Stimulated activated CD8-positive, alpha-beta memory T cell treated with anti-CD3 and anti-CD28 coated beads, Interleukin-12 subunit alpha, Interleukin-12 subunit beta, amount 100 ng/mL, for 1 hour (primary cell): ENCODE data around the gene GPC1.

Experiments used
- DNase-seq: peaks from one replicate; pipeline ENCODE4 v3.0.0-alpha.2; 2020; ENCODE audit warnings: low read depth

The GPC1 gene

DNA sequence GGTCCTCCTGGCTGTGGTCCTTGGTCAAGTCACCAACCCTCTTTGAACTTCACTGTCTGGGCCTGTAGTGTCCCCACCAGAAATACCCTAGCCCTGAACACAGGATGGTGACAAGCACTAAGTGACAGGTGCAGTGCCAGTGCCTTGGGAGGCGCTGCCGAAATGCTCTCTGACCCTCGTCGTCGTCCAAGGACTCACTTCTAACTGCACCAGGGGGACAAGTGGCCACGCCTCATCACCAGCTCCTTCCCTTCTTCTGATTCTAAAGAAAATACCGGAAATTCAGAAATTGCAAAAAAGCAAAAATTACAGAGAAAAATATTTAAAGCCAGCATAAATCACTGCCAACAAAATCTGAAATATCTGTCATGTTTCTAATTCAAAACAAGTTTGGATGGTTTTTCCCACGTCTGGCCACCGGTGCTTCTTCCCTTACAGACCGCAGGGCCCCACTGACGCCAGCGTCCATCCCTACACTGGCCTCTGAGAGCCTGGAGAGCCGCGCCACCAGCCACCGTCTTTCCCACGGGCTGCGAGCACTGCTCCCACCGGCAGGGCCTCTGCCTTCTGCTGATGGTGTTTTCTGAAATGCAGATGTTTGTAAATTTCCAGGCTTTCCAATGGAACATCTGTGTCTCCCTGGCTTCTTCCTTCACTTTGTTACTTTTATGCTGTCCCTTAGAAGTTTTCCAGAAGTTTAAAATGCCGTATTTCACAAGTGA, 37.4 kb upstream of the GPC1 start:
- DNase-seq, result no peak

DNA sequence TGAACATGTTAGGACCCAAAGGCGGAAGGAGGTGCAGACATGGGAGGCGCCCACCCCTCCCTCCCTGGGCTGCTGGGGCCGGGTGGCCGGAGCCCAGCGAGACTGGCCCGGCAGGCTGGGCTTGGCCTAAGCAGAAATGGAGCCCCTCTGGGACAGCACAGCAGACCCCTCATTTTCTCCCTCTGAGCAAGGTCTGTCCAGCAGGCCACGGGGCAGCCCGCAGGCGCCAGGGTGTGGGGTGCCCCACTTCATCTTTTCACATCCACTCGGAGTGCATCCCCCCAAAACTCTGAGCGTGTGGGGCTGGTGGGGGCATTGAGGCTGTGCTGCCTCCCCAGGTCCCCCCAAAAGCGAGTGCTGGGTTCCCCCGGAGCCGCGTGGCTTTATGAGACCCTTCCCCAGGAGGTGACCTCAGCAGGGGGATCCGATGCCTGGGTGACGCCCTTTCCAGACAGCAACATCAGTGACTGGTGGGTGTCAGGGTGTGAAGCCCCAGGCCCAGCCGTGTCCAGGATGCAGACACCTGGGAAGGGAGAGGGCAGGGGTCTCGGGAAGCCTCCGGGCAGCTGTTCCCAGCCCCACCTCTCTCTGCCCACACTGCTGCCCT, 36.7 kb upstream of the GPC1 start:
- DNase-seq, result no peak

DNA sequence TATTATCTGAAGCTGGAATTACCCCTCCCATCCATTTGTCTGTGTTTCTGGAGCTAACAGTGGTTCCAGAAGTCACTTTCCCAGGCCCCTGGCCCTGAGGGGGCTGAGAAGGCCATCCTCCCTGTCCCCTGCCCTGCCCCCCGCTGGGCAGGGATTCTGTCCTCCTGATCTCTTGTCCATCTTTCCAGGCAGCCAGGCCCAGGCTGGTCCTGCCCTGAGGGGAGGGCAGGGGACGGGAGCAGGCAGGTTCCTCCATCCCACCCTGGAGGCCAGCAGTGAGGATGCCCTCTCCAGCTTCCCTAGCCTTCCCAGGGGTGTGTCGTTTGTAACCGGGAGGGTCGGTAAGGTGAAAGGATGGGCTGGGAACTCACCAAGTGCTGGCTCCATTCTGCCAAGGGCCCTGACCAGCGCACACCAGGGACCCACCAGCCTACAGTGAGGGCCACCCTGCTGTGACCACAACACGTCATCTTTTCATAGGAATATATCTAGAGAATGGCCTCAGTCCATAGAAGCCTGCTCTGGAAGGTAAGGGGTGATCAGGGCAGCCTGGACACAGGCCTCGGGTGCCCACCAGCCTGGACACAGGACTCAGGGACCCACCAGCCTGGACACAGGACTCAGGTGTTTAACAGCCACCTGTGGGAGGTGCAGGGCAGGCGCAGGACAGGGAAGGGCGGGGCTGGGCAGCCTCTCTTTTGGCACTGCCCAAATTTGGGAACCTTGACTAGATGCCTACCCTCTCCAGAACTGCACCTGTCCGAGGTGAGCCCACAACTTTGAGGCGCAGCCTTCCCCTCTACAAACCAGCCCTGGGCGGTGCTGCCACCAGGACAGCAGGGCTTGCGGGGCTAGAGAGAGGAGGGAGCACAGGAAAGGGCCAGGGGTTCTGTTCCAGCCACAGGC, 35.8 kb upstream of the GPC1 start:
- no peak for DNase-seq

DNA sequence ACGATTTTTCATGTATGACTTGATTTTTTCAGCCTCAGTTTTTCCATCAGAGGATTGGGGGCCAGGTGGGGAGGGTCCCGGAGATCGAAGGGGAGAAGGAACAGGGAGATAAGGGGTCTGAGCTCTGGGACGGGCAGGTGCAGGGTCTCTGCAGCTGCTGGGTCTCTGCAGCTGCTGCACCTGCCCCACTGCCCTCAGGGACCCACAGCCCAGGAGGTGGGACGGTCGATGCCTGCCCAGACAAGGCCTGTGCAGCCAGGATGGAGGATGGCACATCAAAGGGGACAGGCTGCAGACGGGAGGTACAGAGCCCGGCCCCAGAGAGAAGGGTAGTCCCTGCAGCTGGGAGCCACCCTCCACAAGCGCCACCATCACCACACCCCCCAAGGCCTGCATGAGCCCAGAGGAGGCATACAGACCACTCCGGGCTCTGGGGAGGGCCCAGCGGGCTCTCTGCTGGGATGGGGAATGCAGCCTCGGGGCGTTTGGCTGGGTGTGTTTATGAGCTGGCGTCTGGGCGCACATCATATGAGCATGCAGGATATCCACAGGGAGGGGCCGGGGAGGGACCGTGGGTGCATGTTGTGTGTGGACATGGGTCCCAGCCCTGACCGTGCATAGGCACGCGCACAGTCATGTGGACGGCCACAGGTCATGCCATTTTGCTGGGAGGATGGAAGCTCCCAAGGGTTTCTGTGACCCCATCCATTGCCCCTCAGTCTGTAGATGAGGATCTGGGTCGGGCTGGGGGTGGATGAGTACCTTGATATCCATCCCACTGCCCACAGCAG, 34.9 kb upstream of the GPC1 start:
- no peak for DNase-seq

DNA sequence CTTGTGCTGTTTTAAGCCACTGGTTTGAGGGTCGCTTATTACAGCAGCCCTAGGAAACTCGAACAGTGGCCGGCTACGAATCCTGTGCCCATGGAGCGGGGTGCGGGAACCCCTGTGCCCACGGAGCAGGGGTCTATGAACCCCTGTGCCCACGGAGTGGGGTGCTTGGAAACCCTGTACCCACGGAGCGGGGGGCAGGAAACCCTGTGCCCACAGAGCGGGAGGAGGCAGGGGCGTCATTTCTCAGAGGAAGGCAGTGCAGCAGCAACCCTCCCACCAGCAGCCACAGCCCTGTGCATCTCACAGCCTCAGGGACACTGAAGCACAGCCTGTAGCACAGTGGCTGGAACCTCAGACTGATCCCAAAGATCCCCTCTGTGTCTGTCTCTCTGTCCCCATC, 34.2 kb upstream of the GPC1 start:
- DNase-seq, result no peak

GRCh38 chr2:240401781-240402551, 33.5 kb upstream of the GPC1 start:
- no peak for DNase-seq

GRCh38 chr2:240402566-240403272, 32.7 kb upstream of the GPC1 start:
- DNase-seq, result no peak

DNA sequence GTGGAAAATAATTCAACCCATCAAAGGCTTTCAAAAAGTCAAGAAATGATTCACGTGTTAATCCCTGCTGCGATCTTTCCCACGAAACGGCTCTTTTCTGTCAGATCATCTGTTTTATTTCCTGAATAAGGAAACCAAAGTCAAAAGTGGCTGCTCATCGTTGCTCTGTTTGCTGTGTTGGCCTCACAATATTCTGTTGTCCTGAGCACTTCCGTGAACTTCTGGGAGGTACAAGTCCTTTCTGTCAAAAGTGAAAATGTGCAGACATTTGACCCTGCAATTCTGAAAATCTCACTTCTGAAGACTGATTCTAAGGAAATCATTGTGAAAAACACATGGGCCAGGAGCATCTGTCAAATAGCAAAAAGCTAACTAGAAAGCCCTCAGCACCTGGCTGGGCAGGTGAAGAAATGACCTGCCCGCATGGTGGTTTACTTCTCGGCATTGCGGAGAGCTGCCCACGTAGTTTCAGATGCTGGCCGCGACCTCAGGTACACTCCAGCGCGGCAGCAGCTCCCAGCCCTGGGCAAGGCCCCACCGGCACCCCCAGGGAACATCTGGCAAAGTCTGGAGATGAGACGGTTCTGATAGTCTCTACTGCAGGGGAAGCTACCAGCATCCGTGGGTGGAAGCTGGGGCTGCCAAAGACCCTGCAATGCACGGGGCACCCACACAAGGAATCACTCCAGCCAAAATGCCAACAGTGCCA, 31.9 kb upstream of the GPC1 start:
- no peak for DNase-seq

GRCh38 chr2:240404174-240404852, 31.1 kb upstream of the GPC1 start:
- DNase-seq, result no peak

- no peak for DNase-seq
These were observed 30.3 kb upstream of the GPC1 start for GRCh38 chr2:240405133-240405532.

DNA sequence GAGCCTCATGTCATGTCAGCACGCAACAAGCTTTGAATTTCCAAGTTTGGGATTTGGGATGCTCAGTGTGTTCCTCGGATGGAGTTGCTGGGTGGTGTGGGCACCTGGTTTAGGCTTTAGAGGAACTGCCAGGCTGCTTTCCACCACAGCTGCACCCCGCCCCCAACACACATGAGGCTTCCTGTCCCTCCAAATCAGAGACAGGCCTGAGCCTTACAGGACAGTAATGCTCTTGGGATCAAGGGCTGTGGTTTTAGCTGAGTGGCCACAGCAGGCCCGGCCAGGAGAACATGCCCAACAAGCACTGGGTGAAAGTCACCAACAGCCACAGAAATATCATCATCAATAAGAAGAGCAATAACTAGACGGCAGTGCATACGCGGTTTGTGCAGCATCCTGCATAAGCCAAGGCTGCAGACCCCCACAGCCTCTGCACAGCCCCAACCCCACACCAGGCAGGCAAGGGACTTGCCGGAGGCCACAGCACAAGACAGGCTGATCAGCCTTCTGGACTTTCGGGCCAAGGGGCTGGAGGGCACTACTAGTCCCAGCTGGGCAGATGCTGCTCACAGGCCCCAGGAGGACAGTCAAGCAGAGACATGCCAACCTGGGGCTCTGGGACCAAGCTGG, 29.7 kb upstream of the GPC1 start:
- no peak for DNase-seq

GRCh38 chr2:240407090-240407489, 28.4 kb upstream of the GPC1 start:
- no peak for DNase-seq

GRCh38 chr2:240410004-240410403, 25.5 kb upstream of the GPC1 start:
- DNase-seq, result no peak

GRCh38 chr2:240410808-240411207, 24.7 kb upstream of the GPC1 start:
- no peak for DNase-seq

GRCh38 chr2:240411261-240412160, 24.0 kb upstream of the GPC1 start:
- no peak for DNase-seq

DNA sequence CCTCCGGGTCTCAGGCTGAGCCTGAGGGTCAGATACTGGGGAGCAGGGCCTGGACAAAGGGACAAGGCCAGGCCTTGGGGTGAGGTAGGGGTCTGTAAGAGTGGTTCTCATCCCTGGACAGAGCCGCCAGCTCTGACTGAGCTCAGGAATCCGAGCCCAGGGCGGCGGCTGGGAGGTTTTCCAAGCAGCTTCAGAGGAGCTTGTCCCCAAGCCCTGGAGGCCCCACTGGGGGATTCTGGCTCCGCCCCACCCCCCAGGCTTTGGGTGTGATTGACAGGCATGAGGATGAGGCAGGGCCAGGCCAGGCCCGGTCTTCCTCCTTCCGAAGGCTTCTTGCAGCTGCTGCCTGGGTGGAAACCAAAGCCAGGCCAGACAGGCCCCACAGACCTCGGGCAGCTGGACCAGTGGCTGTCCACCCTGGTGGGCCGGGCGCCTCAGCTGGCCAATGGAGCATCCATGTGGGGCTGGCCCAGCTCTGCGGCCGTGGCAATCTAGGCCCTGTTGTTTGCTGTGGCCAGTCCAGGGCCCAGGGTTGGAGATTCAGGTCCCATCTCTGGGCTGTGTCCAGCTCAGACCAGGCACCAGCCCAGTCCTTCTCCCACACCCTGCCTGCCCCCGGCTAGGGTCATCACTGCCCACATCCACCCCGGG, 23.1 kb upstream of the GPC1 start:
- DNase-seq, result no peak
